B cell (primary cell): ENCODE results near the gene MYOD1. TPM values are rescaled to one million over a fixed set of nuclear protein-coding genes. Genes with fewer than 3 reads are reported as not detected.

Experiments
- ATAC-seq: fragments of 200-7000 bp; cut with Tn5 transposase; one replicate; pipeline ENCODE4 v1.10.0; 2021; ENCODE audit warnings: low read depth, mild to moderate bottlenecking, moderate number of reproducible peaks, moderate library complexity
- CTCF ChIA-PET: fragments of 350-600 bp; sonication (Branson Sonifier 250); formaldehyde crosslinking; loops from one replicate; lab custom pipeline; 2021; ENCODE audit warnings: antibody characterized with exemption, inconsistent platforms; lab: Charles Lee
- POLR2A ChIA-PET: fragments of 350-600 bp; sonication (Branson Sonifier 250); formaldehyde crosslinking; loops from one replicate; lab custom pipeline; 2021; ENCODE audit warnings: antibody characterized with exemption; lab: Charles Lee
- DNase-seq: peaks from one replicate; pipeline ENCODE4 v3.0.0; 2013
- H2AFZ ChIP-seq: 2 replicates; pipeline ENCODE4 v1.6.1; 2012; ENCODE audit warnings: mild to moderate bottlenecking, low read depth, low read length; ENCODE audit not compliant: insufficient read depth, poor library complexity, severe bottlenecking
- H3K27ac ChIP-seq, 2 donors: 1 replicate in 1 of 2; 2 replicates in 1 of 2; pipeline ENCODE4 v1.5.1; 2012 to 2013; ENCODE audit warnings: low read length in 2 of 2, mild to moderate bottlenecking in 2 of 2, moderate library complexity in 1 of 2
- H3K27me3 ChIP-seq, 4 experiments: fragments of 200-600 bp in 1 of 4; sonication (generic) in 1 of 4; replicated peaks in 1 of 4; 1 replicate in 2 of 4; 2 replicates in 2 of 4; pipeline versions ENCODE4 v1.6.1 to v1.7.0; 2013 to 2016; ENCODE audit warnings: low read length in 3 of 4, mild to moderate bottlenecking in 2 of 4, mixed read lengths in 1 of 4, moderate library complexity in 1 of 4; ENCODE audit not compliant: insufficient read depth in 4 of 4, control insufficient read depth in 3 of 4; ENCODE audit errors: control extremely low read depth in 1 of 4
- H3K36me3 ChIP-seq, 2 experiments: replicated peaks in 1 of 2; 1 replicate in 1 of 2; 2 replicates in 1 of 2; pipeline versions ENCODE4 v1.6.1 to v1.7.1; 2013; ENCODE audit warnings: low read length in 1 of 2; ENCODE audit not compliant: insufficient read depth in 2 of 2, control insufficient read depth in 1 of 2; ENCODE audit errors: control extremely low read depth in 1 of 2, extremely low read depth in 1 of 2
- H3K4me1 ChIP-seq, 2 donors: fragments of 200-600 bp in 1 of 2; sonication (generic) in 1 of 2; 1 replicate in 1 of 2; 2 replicates in 1 of 2; pipeline versions ENCODE4 v1.5.1 to v1.6.1; 2013 to 2017; ENCODE audit warnings: low read length in 2 of 2; ENCODE audit not compliant: control insufficient read depth in 2 of 2, insufficient read depth in 2 of 2
- H3K4me2 ChIP-seq: replicated peaks from 2 replicates; pipeline ENCODE3; 2012; ENCODE audit warnings: mild to moderate bottlenecking, low read depth, low read length; ENCODE audit not compliant: poor library complexity, severe bottlenecking
- H3K4me3 ChIP-seq, 5 experiments: fragments of 200-600 bp in 1 of 5; sonication (generic) in 1 of 5; 1 replicate in 3 of 5; 2 replicates in 2 of 5; pipeline versions ENCODE4 v1.5.1 to v1.7.0; 2011 to 2016; ENCODE audit warnings: low read length in 4 of 5, mild to moderate bottlenecking in 4 of 5, low read depth in 2 of 5, control low read depth in 1 of 5, moderate library complexity in 1 of 5; ENCODE audit not compliant: insufficient read depth in 1 of 5; ENCODE audit errors: control extremely low read depth in 1 of 5, extremely low read depth in 1 of 5
- H3K79me2 ChIP-seq: fragments of 200-600 bp; sonication (generic); one replicate; pipeline ENCODE4 v1.6.0; 2016; ENCODE audit warnings: low read length; ENCODE audit not compliant: control insufficient read depth, insufficient read depth
- H3K9ac ChIP-seq: fragments of 200-600 bp; sonication (generic); 2 replicates; pipeline ENCODE4 v1.6.1; 2017; ENCODE audit warnings: mild to moderate bottlenecking, low read length, moderate library complexity
- H3K9me3 ChIP-seq, 3 donors: one replicate each; pipeline versions ENCODE4 v1.6.1 to v1.7.1; 2013; ENCODE audit warnings: low read length in 2 of 3; ENCODE audit not compliant: control insufficient read depth in 2 of 3, insufficient read depth in 1 of 3; ENCODE audit errors: control extremely low read depth in 1 of 3
- H4K20me1 ChIP-seq: 2 replicates; pipeline ENCODE4 v1.6.0; 2012; ENCODE audit warnings: mild to moderate bottlenecking, low read length; ENCODE audit not compliant: insufficient read depth, control insufficient read depth, poor library complexity, severe bottlenecking
- H3K27ac Mint-ChIP-seq: one replicate; pipeline ENCODE4 v1.8.0; 2021; ENCODE audit warnings: mixed read lengths
- H3K27me3 Mint-ChIP-seq: one replicate; pipeline ENCODE4 v1.8.0; 2021; ENCODE audit warnings: mixed read lengths
- H3K4me1 Mint-ChIP-seq: one replicate; pipeline ENCODE4 v1.8.0; 2021; ENCODE audit warnings: mixed read lengths
- H3K4me3 Mint-ChIP-seq: one replicate; pipeline ENCODE4 v1.8.0; 2021; ENCODE audit warnings: mixed read lengths
- H3K9me3 Mint-ChIP-seq: one replicate; pipeline ENCODE4 v1.8.0; 2022; ENCODE audit warnings: mixed read lengths; ENCODE audit not compliant: insufficient read depth
- CTCF ChIP-seq: fragments of 200-600 bp; IDR thresholded peaks from one replicate; pipeline ENCODE4 v1.8.0; 2022; ENCODE audit warnings: antibody characterized with exemption, mild to moderate bottlenecking
- EZH2 ChIP-seq: IDR thresholded peaks from 2 replicates; pipeline ENCODE4 v1.6.1; 2012; ENCODE audit warnings: borderline replicate concordance, low read depth, mild to moderate bottlenecking, moderate library complexity, low read length; ENCODE audit not compliant: insufficient read depth, poor library complexity, severe bottlenecking
- whole genome bisulfite sequencing: methylation state at CpG from one replicate; pipeline ENCODE4 v1.1.5; 2013; ENCODE audit warnings: missing lambda C conversion rate; ENCODE audit not compliant: insufficient coverage; 5-methylcytosine and 5-hydroxymethylcytosine counted together
- intact Hi-C: fragments of 100-400 bp; cut with micrococcal nuclease; formaldehyde crosslinking; loops from one replicate; pipeline ENCODE4 v1.10.0; 2022
- polyA plus RNA-seq: library from polyadenylated mRNA; depleted of rRNA; stranded (reverse); fragments of >200 nt; gene quantifications from 2 replicates; pipeline ENCODE4 v1.2.3, GENCODE V29; 2012
- total RNA-seq, 2 donors: library from RNA; stranded (reverse); fragments of 120-200 nt in 1 of 2; gene quantifications; 1 replicate in 1 of 2; 2 replicates in 1 of 2; pipeline versions ENCODE4 v1.2.3 to v1.2.4, GENCODE V29; 2013 to 2022

Gene MYOD1
- total and polyA plus RNA-seq, 2 donors (not counting 1 experiment from before 2014, with no cell fraction given) = not detected

- no peak for DNase-seq
- no peak for TF ChIP-seq CTCF
- TF ChIP-seq EZH2 = no peak
- Mint-ChIP-seq H3K9me3 (no peaks in the 10 kb centered on the region), H3K27ac (no peak overlapping the region), H3K27me3 (peaks cover 24% of the 10 kb centered on the region), H3K4me3 (no peak overlapping the region), H3K4me1 (no peaks in the 10 kb centered on the region)
- H4K20me1 ChIP-seq = no peaks in the 10 kb centered on the region
- WGBS = 83% methylated on average over 5 of the region's 5 CpGs
- H3K4me2 ChIP-seq = no peak overlapping the region
- intact Hi-C loops = no loop called here
- CTCF ChIA-PET = no interaction called here
- no peaks in the 10 kb centered on the region for H3K27me3 ChIP-seq
- no peak overlapping the region for H2AFZ ChIP-seq
- H3K36me3 ChIP-seq = no peaks in the 10 kb centered on the region
- H3K4me1 ChIP-seq = no peaks in the 10 kb centered on the region
- H3K79me2 ChIP-seq = no peaks in the 10 kb centered on the region
- no peaks in the 10 kb centered on the region for H3K9me3 ChIP-seq
- H3K9ac ChIP-seq = no peak overlapping the region
- ATAC-seq = no peak
- H3K27ac ChIP-seq = no peak overlapping the region
- no peak overlapping the region for H3K4me3 ChIP-seq
- POLR2A ChIA-PET = no interaction called here
Observed at GRCh38 chr11:17753153-17753552, 33.8 kb downstream of the MYOD1 start.

- DNase-seq = no peak
Observed at GRCh38 chr11:17753641-17754040, 34.3 kb downstream of the MYOD1 start.

More at GRCh38 chr11:17753641-17754040, 34.3 kb downstream of the MYOD1 start:
- Histone ChIP-seq H3K4me1 (no peaks in the 10 kb centered on the region), H3K36me3 (no peaks in the 10 kb centered on the region), H4K20me1 (no peaks in the 10 kb centered on the region), H3K9ac (no peak overlapping the region), H2AFZ (no peak overlapping the region), H3K4me3 (no peak overlapping the region), H3K27me3 (no peaks in the 10 kb centered on the region), H3K79me2 (no peaks in the 10 kb centered on the region), H3K4me2 (no peak overlapping the region), H3K9me3 (no peaks in the 10 kb centered on the region), H3K27ac (no peak overlapping the region)
- TF ChIP-seq EZH2 (no peak), CTCF (no peak)
- intact Hi-C loops = no loop called here
- no peaks in the 10 kb centered on the region for H3K9me3 Mint-ChIP-seq
- POLR2A ChIA-PET = no interaction called here
- no peak for ATAC-seq
- 89% methylated on average over 8 of the region's 10 CpGs for WGBS
- H3K4me3 Mint-ChIP-seq = no peak overlapping the region
- H3K4me1 Mint-ChIP-seq = no peaks in the 10 kb centered on the region
- CTCF ChIA-PET = no interaction called here
- H3K27ac Mint-ChIP-seq = no peak overlapping the region
- peaks cover 23% of the 10 kb centered on the region for H3K27me3 Mint-ChIP-seq
